Natural killer cell (primary cell): ENCODE results near the gene IL17RD. TPM values are rescaled to one million over a fixed set of nuclear protein-coding genes. Genes with fewer than 3 reads are reported as not detected.

Source experiments
- ATAC-seq, 3 donors: fragments of 150-1000 bp in 2 of 3; fragments of 200-7000 bp in 1 of 3; cut with Tn5 transposase; 1 replicate in 1 of 3; 2 replicates in 2 of 3; pipeline ENCODE4 v1.10.0; 2021; ENCODE audit warnings: mild to moderate bottlenecking in 2 of 3, moderate library complexity in 2 of 3
- DNase-seq, 2 donors: peaks; one replicate each; pipeline versions ENCODE4 v3.0.0 to v3.0.0-alpha.2; 2013 to 2021; ENCODE audit warnings: mixed read lengths in 1 of 2
- H3K27ac ChIP-seq: one replicate; pipeline ENCODE4 v1.5.1; 2013; ENCODE audit warnings: mild to moderate bottlenecking, low read length
- H3K27me3 ChIP-seq: one replicate; pipeline ENCODE4 v1.6.1; 2013; ENCODE audit warnings: low read length; ENCODE audit not compliant: control insufficient read depth, insufficient read depth
- H3K36me3 ChIP-seq: one replicate; pipeline ENCODE4 v1.6.1; 2013; ENCODE audit warnings: low read length; ENCODE audit not compliant: control insufficient read depth, insufficient read depth
- H3K4me1 ChIP-seq: one replicate; pipeline ENCODE4 v1.6.1; 2013; ENCODE audit warnings: low read length; ENCODE audit not compliant: control insufficient read depth, insufficient read depth
- H3K4me3 ChIP-seq: one replicate; pipeline ENCODE4 v1.5.1; 2013; ENCODE audit warnings: low read length
- H3K9me3 ChIP-seq: one replicate; pipeline ENCODE4 v1.6.1; 2013; ENCODE audit warnings: low read length; ENCODE audit not compliant: control insufficient read depth, insufficient read depth
- H3K27ac Mint-ChIP-seq, 2 donors: one replicate each; pipeline ENCODE4 v1.8.0; 2022; ENCODE audit warnings: mild to moderate bottlenecking in 2 of 2, mixed read lengths in 2 of 2, moderate library complexity in 1 of 2
- H3K27me3 Mint-ChIP-seq, 2 donors: one replicate each; pipeline ENCODE4 v1.8.0; 2022; ENCODE audit warnings: low read depth in 2 of 2, mixed read lengths in 2 of 2
- H3K36me3 Mint-ChIP-seq: one replicate; pipeline ENCODE4 v1.8.0; 2022; ENCODE audit warnings: mixed read lengths
- H3K4me1 Mint-ChIP-seq, 2 donors: one replicate each; pipeline ENCODE4 v1.8.0; 2022; ENCODE audit warnings: mixed read lengths in 2 of 2
- H3K4me3 Mint-ChIP-seq: one replicate; pipeline ENCODE4 v1.8.0; 2022; ENCODE audit warnings: mild to moderate bottlenecking, moderate library complexity, mixed read lengths
- H3K9me3 Mint-ChIP-seq, 2 donors: one replicate each; pipeline ENCODE4 v1.8.0; 2022; ENCODE audit warnings: mixed read lengths in 2 of 2
- WGBS: methylation state at CpG from one replicate; pipeline ENCODE4 v1.1.7; 2013; ENCODE audit warnings: missing lambda C conversion rate; ENCODE audit not compliant: insufficient coverage; 5-methylcytosine and 5-hydroxymethylcytosine counted together
- intact Hi-C: fragments of 100-400 bp; cut with micrococcal nuclease; formaldehyde crosslinking; loops from one replicate; pipeline ENCODE4 v1.14.2; 2022
- total RNA-seq, 4 donors: library from RNA; stranded (reverse); fragments of 120-200 nt in 1 of 4; gene quantifications; one replicate each; pipeline versions ENCODE4 v1.2.3 to v1.2.4, GENCODE V29; 2013 to 2022
- TF ChIP-seq, protein P1 (sequence below): fragments of 200-600 bp; IDR thresholded peaks from one replicate; pipeline ENCODE4 v1.8.0; 2022; ENCODE audit warnings: antibody characterized with exemption

IL17RD gene
- total RNA-seq, 3 donors from 2014 or later (not counting 1 experiment from before 2014, with no cell fraction given), result 0.05 to 0.08 TPM; not detected in 1

DNA sequence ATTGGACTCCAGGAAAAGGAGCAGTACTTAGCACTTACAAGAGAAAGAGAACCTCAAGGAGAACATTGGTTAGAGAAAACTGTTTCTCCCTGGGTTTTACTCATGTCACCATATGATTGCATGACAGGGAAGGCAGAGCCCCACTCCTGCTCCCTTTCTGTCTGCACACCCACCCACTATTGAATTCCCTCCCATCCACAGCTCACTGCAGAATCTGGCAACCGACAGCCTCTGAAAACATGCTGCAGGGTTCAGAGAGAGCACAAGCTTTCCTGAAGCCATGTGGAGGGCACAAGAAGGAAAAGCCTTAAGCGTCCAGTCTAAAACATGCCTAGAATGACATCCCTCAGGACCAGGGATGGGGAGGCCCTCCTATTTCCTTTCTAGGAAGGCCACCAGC lies 3.0 kb upstream of the IL17RD start:
- Mint-ChIP-seq H3K4me3 (no peak overlapping the region), H3K27ac (no peak overlapping the region), H3K4me1 (peaks cover 6 to 22% of the 10 kb centered on the region in 2 donors), H3K9me3 (no peaks in the 10 kb centered on the region), H3K36me3 (no peaks in the 10 kb centered on the region), H3K27me3 (peaks cover 48 to 65% of the 10 kb centered on the region in 2 donors)
- TF ChIP-seq, protein P1, sequence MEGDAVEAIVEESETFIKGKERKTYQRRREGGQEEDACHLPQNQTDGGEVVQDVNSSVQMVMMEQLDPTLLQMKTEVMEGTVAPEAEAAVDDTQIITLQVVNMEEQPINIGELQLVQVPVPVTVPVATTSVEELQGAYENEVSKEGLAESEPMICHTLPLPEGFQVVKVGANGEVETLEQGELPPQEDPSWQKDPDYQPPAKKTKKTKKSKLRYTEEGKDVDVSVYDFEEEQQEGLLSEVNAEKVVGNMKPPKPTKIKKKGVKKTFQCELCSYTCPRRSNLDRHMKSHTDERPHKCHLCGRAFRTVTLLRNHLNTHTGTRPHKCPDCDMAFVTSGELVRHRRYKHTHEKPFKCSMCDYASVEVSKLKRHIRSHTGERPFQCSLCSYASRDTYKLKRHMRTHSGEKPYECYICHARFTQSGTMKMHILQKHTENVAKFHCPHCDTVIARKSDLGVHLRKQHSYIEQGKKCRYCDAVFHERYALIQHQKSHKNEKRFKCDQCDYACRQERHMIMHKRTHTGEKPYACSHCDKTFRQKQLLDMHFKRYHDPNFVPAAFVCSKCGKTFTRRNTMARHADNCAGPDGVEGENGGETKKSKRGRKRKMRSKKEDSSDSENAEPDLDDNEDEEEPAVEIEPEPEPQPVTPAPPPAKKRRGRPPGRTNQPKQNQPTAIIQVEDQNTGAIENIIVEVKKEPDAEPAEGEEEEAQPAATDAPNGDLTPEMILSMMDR, result no peak
- DNase-seq (no peak), ATAC-seq (no peak)
- WGBS, result 63% methylated on average over 2 of the region's 2 CpGs
- peaks cover 24% of the 10 kb centered on the region for H3K27me3 ChIP-seq
- intact Hi-C loops, result no loop called here
- peaks cover 19% of the 10 kb centered on the region for H3K4me1 ChIP-seq
- no peak overlapping the region for H3K27ac ChIP-seq
- H3K4me3 ChIP-seq, result no peak overlapping the region
- no peaks in the 10 kb centered on the region for H3K9me3 ChIP-seq
- no peaks in the 10 kb centered on the region for H3K36me3 ChIP-seq

DNA sequence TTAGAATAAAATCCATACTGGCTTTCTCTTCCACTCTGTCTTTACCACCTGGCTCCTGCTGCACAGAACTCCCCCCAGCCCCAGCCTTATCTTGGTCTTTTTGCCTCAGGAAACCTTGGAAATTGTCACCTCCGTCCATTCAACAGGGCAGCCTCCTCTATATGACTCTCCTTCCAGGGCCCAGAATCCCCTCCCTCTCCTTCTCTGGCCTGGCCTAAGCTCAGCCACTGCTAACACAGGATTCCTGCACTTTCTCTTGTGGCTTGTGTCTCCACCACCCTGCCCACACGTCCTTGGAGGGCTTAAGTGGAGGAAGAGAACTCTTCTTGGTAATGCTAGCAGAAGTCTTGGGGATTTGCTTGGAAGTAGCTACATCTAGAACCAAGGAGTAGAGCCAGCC lies 1.5 kb upstream of the IL17RD start:
- TF ChIP-seq, protein P1, result no peak
- ATAC-seq, result no peak
- Histone ChIP-seq H3K36me3 (no peaks in the 10 kb centered on the region), H3K9me3 (no peaks in the 10 kb centered on the region), H3K4me3 (no peak overlapping the region), H3K27ac (no peak overlapping the region), H3K4me1 (peaks cover 19% of the 10 kb centered on the region), H3K27me3 (peaks cover 33% of the 10 kb centered on the region)
- WGBS, result 58% methylated on average over 2 of the region's 2 CpGs
- Mint-ChIP-seq H3K36me3 (no peaks in the 10 kb centered on the region), H3K9me3 (no peaks in the 10 kb centered on the region), H3K27ac (no peak overlapping the region), H3K4me1 (peaks cover 6 to 22% of the 10 kb centered on the region in 2 donors), H3K4me3 (peak overlapping the region; percentile 11), H3K27me3 (peaks cover 58 to 65% of the 10 kb centered on the region in 2 donors)
- intact Hi-C loops, result no loop called here
- no peak for DNase-seq

DNA sequence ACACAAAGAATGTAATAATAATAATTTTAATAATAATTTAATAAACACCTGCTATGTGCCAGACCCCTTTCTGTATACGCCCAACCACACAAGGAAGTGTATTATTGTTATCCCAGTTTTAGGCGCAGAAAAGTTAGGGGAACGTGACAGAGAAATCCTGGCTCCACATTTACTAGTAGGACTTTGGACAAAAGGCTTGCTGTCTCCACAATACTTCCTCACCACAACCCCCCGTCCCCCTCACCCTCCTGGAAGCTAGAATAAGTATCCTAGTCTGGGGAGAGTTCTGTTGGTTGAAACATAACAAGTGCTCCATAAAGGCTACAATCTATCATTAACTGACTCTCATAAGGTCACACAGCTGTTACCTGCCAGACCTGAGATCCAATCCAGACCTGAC lies 488 bp upstream of the IL17RD start:
- Mint-ChIP-seq H3K36me3 (no peaks in the 10 kb centered on the region), H3K27ac (no peak overlapping the region), H3K9me3 (no peaks in the 10 kb centered on the region), H3K4me3 (peak overlapping the region; percentile 75), H3K27me3 (peaks cover 57 to 69% of the 10 kb centered on the region in 2 donors), H3K4me1 (peaks cover 6 to 23% of the 10 kb centered on the region in 2 donors)
- no peak overlapping the region for H3K27ac ChIP-seq
- DNase-seq (no peak), ATAC-seq (no peak)
- peaks cover 33% of the 10 kb centered on the region for H3K27me3 ChIP-seq
- TF ChIP-seq, protein P1, result no peak
- intact Hi-C loops, result no loop called here
- H3K9me3 ChIP-seq, result no peaks in the 10 kb centered on the region
- H3K4me3 ChIP-seq, result no peak overlapping the region
- 23% methylated on average over 4 of the region's 4 CpGs for WGBS
- H3K4me1 ChIP-seq, result peaks cover 19% of the 10 kb centered on the region
- H3K36me3 ChIP-seq, result no peaks in the 10 kb centered on the region

DNA sequence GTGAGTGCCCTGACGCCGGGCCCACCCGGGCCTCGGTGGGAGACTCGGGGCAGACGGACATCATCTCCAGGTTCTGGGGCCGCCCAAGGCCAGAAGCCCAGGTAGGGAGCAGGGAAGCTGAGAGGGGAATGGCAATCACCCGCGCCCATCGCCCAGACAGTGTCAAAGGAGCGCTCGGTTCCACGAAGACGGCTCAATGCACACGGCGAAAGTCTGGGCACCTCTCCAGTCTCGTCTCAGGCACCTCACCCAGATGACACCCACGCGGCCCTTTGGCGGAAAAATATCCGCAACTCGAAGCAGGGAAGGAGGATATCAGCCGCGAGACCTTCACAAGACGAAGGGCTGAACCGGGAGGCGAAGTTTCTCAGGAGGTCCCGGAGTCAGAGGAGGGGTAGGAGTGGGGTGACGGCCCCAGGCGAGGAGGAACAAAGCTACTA lies 916 bp downstream of the IL17RD start:
- Histone ChIP-seq H3K36me3 (no peaks in the 10 kb centered on the region), H3K4me3 (peak overlapping the region; percentile 4), H3K27ac (no peak overlapping the region), H3K4me1 (peaks cover 14% of the 10 kb centered on the region), H3K9me3 (no peaks in the 10 kb centered on the region), H3K27me3 (peaks cover 28% of the 10 kb centered on the region)
- ATAC-seq, result peak in 1 of 3 donors; percentile 24
- H3K4me1 Mint-ChIP-seq, result peaks cover 10 to 26% of the 10 kb centered on the region in 2 donors
- H3K27ac Mint-ChIP-seq, result no peak overlapping the region
- WGBS, result 4% methylated on average over 30 of the region's 30 CpGs
- intact Hi-C loops, result no loop called here
- H3K27me3 Mint-ChIP-seq, result peaks cover 54 to 64% of the 10 kb centered on the region in 2 donors
- TF ChIP-seq, protein P1, result no peak
- peak in 1 of 2 donors; percentile 20 for DNase-seq
- peak overlapping the region; percentile 91 for H3K4me3 Mint-ChIP-seq
- H3K36me3 Mint-ChIP-seq, result no peaks in the 10 kb centered on the region
- no peaks in the 10 kb centered on the region for H3K9me3 Mint-ChIP-seq
